Non-pigmented ciliary epithelial cell (primary cell): ENCODE results near the gene KIF5A.
"Not testable (repeated sequence)": the region's sequence is repeated elsewhere in the genome, so short reads cannot be mapped to it uniquely, and the experiment has no call there.

Source experiments
- DNase-seq: peaks from one replicate; pipeline ENCODE4 v3.0.0-alpha.2; 2010; ENCODE audit warnings: low read depth

KIF5A gene

DNA sequence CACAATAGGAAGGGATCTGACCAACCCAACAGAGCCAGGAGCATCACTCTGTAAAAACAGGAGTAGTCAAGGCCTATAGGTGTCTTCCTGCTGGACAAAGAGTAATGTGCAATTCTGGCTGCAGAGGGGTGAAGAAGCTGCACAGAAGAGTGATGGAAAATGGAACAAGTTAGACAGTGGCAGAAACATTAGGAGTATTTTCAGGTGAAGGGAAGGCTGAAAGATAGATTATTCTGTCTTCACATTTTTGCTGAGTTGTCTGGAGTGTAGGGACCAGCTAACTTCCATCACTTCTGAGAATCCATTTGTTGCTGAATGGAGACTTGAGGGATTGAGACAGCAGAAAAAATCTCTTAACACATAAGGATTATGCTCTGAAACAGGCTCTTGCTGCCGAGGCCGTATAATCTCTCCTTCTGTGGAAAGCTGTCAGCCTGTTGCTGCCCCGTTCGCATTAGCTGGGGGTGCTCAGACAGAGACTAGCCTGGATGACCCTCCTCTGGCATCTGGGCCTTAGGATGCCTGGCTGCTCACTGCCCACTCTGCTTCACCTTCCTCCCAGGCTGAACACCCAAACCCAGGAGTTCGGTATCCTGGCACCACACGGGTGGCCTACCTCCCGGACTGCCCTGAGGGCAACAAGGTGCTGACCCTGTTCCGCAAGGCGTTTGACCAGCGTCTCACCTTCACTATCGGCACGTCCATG lies 58.3 kb downstream of the KIF5A start:
- DNase-seq, result no peak

DNA sequence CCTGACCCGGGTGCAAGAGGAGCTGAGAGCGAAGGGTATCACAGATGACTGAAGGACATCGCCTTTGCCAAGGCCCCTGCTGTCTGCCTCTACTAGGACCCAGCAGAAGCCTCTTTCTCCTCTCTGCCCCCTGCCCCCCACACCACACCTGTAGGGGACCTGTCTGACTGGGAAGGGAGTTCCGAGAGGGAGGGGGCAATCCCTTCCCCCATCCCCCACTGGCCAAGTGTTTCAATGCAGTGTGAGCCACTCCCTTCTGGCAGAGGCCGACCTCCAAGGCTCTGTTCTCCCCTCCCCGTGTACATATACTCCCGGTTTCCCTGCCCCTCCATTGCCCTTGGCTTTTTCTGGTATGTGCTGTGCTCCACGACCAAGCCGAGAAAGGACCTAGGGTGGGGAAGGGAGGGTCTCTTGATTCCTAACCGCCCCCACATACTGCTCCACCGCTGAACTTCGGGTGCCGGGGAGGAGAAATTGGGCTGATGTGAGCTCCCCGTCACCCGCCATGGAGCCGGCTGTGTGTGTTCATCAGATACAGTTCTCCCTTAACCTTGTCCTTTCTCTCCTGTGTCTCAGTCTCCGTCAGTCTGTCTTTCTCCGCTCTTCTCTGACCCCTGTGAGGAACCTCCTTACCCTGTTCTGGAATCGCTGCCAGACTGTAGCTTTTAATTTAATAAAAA lies 59.4 kb downstream of the KIF5A start:
- DNase-seq, result no peak

DNA sequence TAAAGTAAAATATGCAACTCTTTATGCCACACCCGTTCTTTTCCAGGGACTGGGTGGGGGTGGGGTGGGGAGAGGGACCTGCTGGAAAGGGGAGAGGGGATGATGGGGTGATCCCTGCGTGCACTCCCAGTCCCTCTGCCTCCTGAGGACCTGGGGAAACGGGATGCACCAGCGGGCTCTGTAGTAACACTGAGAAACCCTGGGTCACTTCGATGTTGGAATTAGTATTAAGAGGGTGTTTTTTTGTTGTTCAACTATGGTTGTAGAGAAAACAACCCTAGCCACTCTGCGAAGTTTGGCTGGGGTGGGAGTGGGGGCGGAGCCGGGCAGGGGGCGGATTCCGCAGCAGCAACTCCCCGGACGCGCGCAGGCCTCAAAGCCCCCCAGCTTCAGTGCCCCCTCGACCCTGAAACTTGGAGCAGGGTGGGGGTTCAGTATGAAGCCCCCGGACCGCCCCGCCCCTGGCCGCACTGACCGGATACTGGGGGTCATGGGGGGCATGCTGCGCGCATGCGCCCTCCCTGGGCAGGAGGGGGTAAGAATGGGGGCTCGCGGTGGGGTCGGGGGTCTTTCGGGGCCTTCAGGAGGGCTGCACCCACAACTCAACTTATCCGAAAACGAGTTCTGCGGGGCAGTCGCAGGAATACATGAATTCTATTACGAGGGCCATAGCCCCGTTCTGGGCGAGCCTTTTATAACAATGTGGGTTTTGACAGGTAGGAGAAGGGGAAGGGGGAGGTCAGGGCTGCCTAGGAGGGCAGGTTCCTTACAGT lies 60.1 kb downstream of the KIF5A start:
- no peak for DNase-seq

DNA sequence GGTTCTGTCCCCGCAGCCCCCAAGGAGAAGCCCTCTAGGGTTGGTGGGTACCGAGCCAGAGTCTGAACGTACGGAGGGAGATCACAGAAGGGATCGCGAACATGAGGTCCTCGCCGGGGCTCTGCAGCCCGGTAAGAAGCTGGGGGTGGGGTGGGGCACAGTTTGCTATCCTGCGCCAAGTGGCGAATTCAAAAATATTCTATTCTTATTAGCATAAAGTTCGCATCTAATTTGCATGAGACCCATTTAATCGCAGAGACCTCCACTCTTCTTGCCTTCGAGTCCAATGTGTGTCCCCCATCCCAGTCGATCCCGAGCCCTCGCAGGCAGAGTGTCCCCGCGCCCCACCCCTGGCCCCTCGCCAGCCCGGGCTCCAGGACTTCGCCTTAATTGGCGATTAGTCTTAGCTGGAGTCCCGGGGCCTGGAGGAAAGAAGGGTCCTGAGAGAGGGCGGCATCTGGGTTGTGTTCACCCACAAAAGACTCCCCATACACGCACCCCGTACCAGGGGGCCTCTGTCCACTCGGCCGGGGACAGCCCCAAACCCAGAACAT lies 60.8 kb downstream of the KIF5A start:
- DNase-seq, result no peak

DNA sequence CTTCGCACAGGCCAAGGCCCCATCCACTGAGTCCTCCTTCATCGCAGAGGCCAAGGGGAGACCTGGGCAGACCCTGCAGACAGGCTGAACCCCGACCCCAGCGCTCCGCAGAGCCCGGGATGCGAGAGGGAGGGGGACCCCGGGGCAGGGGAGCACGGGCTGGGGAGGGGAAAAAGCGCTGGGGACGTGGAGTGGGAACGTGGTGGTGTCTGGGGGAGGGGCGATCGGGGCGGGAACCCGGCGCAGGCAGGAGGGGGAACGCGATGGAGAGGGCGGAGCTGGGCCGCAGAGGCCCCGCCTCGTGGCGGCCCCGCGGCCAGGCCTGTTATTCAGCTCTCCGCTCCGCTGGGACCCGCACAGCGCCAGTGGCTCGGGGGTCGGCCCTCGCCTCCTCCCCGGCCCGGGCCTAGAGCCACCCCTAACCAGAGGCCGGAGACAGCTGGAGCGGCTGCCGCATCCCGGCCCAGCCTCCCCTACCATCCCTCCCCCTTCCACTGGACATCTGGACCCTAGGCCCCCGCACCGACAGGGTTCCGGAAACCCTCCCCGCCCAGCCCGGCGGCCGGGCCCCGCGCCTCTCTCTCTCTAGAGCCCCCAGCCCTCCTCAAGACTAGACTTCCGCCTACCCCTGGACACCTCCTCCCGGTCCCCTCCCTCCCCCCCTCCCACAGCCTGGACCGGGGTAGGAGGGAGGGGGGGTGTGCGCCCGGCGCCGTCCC lies 61.4 kb downstream of the KIF5A start, which contains the start of gene ARHGEF25:
Gene ARHGEF25 (plus strand): TSS at position 328 of the 719 bp plus-strand sequence. CDS start 460 bp downstream, outside the sequence.
- no peak for DNase-seq

DNA sequence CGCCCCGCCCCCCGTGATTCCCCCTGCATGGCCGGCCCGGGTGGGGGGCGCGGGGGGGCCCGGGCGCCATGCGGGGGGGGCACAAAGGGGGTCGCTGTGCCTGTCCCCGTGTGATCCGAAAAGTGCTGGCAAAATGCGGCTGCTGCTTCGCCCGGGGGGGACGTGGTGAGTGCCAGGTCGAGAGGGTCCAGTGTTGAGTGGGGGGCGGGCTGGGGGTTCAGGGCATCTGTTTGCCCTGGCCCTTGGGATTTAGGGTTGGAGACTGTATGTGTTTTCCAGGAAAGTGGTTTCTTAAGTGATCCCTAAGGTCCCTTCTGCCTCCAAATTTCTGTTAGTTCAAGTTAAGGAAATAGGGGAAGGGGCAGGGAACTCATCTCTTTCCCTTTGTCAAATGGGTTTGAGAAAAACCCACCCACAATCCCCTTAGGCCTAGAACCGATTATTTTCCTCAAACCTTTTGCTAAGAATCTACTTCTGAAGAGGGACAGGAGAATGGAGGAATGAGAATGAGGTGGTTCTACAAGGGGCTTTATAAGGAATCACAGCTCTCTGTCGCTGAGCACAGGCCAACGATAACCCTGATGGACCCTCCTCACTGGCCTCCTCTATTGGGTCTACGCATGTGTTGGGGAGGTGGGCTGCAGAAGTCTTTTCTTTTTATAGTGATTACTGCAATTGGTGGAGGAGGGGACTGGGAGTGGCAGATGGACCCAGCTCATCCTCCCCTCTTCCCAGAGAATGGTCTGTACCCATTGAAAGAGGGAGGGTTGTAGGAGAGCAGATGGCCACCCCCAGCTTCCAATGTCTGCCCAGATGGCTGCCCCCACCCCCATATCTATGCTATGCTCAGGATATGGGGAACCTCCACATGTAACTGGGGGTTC lies 62.2 kb downstream of the KIF5A start:
- no peak for DNase-seq

DNA sequence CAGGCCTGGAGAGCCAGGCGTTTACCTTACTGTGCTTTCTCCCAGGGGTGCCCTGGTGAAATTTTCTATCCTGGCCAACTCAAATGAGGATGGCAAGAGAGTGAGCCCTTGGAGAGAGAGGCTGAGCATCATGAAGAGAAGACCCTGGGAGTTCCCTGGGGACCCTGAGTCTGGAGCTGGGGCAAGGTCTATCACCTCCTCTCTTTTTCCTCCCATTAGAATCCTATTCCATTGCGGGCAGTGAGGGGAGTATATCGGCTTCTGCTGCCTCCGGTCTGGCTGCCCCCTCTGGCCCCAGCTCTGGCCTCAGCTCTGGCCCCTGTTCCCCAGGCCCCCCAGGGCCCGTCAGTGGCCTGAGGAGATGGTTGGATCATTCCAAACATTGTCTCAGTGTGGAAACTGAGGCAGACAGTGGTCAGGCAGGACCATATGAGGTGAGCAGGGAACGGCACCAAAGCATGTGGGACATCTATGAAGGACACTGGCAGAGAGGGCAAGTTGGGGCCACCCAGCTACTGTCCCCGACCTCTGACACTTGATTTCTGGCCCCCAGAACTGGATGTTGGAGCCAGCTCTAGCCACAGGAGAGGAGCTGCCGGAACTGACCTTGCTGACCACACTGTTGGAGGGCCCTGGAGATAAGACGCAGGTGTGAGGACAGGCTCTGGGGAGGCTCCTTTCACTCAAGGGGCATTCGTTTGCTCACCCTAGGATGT lies 63.0 kb downstream of the KIF5A start:
- no peak for DNase-seq

DNA sequence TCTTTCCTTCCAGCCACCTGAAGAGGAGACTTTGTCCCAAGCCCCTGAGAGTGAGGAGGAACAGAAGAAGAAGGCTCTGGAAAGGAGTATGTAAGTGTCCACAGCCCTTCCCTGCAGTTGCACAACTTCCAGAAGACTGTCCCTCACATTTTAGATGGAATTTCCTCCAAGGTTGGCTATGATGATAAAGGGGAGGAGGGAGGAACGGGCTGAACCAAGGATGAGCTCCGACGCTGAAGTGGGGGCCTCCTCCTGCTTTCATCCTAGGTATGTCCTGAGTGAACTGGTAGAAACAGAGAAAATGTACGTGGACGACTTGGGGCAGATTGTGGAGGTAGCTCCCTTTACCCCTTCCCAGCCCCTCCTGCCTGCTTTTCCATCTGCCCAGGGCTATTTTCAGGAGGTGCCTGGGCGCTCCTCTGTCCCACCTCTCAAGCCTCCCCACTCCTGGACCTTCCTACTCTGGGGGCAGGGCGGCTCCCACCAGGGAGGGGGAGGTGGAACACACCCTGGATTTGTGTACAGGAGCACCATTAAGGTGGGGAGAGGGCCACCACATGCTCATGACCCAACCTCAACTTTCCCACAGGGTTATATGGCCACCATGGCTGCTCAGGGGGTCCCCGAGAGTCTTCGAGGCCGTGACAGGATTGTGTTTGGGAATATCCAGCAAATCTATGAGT lies 63.7 kb downstream of the KIF5A start:
- no peak for DNase-seq

DNA sequence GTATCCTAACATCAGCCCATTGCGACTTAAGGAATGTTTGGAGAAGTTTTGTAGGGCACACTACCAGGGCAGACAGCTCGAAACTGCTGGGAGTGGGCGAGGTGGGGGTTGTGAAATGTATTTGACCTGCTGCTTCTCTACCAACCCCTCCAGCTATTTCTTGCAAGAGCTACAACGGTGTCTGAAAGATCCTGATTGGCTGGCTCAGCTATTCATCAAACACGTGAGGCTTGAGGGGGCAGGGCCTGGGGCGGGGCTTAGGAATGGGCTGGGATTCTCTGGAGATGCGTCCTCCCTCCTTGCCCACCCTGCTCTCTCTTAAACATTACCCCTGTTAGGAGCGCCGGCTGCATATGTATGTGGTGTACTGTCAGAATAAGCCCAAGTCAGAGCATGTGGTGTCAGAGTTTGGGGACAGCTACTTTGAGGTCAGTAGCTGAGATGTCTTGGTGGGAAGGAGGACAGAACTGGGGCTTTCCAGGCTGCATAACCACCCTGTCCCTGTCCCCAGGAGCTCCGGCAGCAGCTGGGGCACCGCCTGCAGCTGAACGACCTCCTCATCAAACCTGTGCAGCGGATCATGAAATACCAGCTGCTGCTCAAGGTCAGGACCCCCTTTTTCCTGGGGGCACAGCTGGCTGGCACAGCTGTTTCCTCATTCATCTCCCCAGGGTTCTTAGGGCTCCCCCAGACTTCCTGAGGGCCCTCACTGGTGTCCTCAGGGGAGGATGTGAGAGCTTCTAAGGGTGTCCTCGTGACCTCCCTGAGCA lies 64.5 kb downstream of the KIF5A start:
- no peak for DNase-seq

DNA sequence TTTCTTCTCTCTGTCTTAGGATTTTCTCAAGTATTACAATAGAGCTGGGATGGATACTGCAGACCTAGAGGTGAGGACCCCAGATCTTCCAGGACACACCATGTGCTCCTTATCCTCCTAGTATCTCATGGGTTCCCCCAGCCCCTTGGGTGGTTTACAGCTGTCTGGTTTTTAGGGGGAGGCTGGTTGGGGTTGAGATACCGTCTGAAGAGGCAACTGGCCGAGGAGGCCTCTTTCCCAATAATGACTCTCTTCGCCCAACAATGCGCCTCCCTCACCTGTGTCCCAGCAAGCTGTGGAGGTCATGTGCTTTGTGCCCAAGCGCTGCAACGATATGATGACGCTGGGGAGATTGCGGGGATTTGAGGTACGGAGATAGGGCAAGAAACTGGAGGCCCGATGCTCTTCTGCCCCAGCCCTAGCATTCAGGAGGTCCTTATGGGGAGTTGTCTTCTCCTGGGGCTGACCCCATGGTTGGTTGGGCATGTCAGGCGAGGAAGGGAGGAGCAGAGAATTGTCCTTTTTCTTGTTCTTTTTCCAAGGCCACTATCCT lies 65.2 kb downstream of the KIF5A start:
- DNase-seq, result no peak

DNA sequence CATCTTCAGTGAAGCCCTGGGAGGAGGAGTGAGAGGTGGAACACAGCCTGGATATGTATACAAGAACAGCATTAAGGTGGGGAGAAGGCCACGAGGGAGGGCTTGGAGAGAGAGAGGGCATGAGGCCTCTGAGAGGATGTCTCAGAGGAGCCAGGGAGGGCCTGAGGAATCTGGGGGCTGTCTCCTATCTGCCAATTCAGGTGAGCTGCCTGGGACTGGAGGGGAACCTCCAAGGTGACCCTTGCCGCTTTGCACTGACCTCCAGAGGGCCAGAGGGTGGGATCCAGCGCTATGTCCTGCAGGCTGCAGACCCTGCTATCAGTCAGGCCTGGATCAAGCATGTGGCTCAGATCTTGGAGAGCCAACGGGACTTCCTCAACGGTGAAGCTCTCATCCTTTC lies 65.8 kb downstream of the KIF5A start:
- DNase-seq, result no peak

DNA sequence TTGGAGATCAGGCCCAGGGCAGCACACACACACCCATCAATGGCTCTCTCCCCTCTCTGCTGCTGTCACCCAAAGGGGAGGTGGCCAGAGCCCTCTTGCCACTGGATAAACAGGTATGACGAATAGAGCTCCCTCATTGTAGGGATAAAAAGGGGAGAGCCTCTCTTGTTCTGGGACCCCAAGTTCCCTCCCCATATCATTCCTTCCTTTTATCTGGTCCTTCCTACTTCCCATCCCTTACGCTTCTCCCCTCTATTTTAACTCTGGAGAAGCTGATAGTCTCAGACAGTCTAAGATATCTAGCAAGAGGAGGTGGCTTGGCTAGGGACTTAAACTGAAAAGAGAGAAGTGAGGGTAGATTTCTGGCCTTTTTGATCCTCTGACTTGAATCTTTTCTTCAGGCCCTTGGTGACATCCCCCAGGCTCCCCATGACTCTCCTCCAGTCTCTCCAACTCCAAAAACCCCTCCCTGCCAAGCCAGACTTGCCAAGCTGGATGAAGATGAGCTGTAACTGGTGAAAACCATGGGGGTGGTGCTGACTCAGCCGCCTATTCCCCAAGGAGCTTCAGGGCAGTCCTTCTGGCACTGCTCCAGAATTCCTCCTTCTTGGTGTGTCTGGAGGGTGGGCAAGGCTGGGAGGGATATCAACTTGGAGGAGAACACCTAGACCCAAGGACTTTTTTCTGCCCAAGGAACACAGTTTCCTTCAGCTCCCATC lies 66.7 kb downstream of the KIF5A start:
- DNase-seq, result no peak

DNA sequence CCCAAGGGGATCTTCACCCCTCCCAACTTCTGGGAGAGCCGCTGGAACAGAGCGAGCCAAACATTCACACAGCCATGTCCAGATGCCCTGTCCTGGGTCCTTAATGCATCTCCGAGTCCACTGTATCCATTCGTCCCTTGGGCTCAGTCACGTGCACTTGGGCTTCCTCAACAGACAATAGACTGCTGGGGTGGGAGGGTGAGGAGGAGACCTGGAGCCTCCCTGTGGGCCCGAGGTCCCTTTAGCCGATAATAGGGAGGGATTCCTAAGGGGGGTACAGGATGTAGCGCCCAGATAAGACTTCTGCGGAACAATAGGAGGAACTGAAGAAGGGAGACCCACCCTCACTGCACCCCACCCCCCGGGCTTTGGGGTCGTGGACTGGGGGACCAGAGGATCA lies 68.1 kb downstream of the KIF5A start:
- DNase-seq, result no peak

DNA sequence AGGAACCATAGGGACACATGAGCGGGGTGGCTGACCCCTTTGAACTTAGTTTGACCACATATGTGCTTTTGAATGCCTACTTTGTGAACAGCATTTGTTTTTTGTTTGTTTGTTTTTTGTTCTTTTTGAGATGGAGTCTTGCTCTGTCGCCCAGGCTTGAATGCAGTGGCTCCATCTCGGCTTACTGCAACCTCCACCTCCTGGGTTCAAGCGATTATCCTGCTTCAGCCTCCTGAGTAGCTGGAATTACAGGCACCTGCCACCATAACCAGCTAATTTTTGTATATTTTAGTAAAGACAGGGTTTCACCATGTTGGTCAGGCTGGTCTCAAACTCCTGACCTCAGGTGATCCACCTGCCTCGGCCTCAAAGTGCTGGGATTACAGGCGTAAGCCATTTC lies 68.6 kb downstream of the KIF5A start:
- not testable (repeated sequence) for DNase-seq

DNA sequence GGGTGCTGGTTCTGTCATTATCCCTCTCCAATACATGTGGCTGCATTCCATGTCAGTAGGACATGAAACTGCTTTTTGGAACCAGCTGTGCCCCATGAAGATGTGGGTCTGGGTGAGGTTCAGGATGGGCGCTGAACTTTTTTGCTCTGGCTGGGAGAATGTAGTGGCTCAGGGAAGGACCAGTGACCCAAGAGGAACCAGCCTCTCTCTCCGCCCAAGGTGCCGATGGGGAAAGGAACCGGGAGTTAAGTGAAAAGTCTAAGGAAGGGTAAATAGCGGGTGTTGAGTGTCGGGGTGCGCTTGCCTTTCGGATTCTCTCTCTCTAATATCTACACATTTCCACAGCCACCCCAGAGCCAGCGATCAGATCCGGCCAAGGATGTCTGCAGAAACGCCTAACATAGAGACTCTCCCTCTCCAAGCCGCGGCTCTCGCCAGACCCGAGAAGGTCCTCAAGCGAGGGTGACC lies 69.2 kb downstream of the KIF5A start:
- DNase-seq, result no peak

DNA sequence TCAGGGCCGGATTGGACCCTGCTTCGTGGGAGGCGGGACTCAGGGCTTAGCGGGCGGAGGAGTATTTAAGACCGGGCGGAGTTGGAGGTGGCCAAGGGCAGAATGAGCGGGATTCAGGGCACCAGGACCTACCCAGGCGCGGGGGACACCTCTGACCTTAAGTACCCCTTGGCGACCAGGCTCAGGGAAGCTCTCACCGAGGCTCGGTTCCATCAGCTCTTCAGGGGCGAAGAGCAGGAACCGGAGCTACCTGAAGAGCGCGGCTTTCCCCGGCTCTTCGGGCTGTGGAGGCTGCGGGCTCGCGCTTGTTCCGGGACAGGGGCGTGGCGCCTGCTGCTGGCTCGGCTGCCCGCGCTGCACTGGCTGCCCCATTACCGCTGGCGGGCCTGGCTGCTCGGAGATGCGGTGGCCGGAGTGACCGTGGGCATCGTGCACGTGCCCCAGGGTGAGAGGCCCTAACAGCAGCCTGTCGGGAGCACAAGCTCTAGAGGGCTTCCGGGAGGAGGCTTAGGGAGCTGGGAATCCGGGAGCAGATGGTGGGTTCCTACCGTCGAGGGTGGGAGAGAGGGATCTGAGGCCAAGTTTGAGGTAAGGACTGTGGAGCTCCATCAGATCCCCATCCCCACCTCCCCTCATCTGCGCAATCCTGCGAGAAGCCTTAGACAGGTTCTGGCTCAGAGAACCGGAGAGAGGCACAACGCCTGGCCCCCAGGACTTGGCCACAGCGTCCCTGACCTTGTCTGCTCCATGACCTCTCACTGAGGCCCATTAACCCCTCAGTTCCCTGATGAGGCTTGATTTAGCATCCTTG lies 69.8 kb downstream of the KIF5A start:
- DNase-seq, result no peak
